Measurements from ENCODE around the gene CCIN. TPM values are rescaled to one million over a fixed set of nuclear protein-coding genes. Genes with fewer than 3 reads are reported as not detected.

CCIN gene
- polyA plus RNA-seq (2011; rRNA removed) (0.05 TPM in 1 of 2 replicates, not detected in the other), polyA plus RNA-seq (2017; fragmentation: RNase III; extraction: RNeasy Plus Mini Kit Qiagen cat#74134 plus additional on column Dnase treatment) (0.05 TPM in 2 of 3 replicates, not detected in the other), polyA minus RNA-seq (2011; rRNA and poly(A)+ RNA removed) (0.17 and 0.29 TPM in 2 replicates)
- polyA plus RNA-seq (2012; cell fraction: cytosol; rRNA removed) = 0.06 and 0.09 TPM in 2 replicates
- 0.13 and 0.17 TPM in 2 replicates for polyA plus RNA-seq (2012; cell fraction: nucleus; rRNA removed)

DNA sequence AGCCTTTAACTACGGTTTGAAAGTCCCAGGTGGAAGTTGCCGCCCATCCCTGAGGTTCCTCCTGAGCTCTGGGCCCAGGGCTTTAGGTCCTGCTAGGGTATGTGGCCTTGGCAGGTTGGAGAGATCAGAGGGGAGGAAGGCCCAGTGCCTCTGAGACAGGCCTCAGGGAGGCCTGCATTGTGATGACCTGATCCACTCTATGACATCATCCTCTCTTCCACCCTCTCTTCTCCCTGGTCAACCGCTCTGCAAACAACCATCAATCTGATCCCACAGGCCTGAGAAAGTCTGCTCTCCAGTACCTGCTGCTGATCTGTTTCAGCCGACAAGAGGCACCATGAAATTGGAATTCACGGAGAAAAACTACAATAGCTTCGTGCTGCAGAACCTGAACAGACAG lies at the start of gene CCIN:
Gene CCIN, plus strand, starts transcription at position 223 of the 400 bp plus-strand sequence. Its CDS starts 115 bp downstream, at position 338.
- ChIA-PET CTCF (interaction anchor here (0.6 to 16.6 kb wide), 12 partner anchors 8 to 222 kb away, joined by 3 to 321 read pairs (median 6); partner anchors contain the start of genes CLTA and GLIPR2), POLR2A (interaction anchor here (2.2 kb wide), 1 partner anchor 21 kb away, joined by 9 read pairs; the partner anchor contains the start of gene CLTA)
- peaks cover 13% of the 10 kb centered on the region; the same call in 2 of the 3 replicates for H3K4me1 ChIP-seq
- TF ChIP-seq RCOR1 (IDR thresholded peaks at IDR 0.05; ENCODE audit: low read depth, low read length) = no peak
- no peak for TF ChIP-seq CEBPB (IDR thresholded peaks at IDR 0.05)
- no peak for TF ChIP-seq FOSB (CRISPR knock-in tag; IDR thresholded peaks at IDR 0.05)
- TF ChIP-seq, protein P1, sequence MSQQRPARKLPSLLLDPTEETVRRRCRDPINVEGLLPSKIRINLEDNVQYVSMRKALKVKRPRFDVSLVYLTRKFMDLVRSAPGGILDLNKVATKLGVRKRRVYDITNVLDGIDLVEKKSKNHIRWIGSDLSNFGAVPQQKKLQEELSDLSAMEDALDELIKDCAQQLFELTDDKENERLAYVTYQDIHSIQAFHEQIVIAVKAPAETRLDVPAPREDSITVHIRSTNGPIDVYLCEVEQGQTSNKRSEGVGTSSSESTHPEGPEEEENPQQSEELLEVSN (IDR thresholded peaks at IDR 0.05; ENCODE audit: borderline replicate concordance, low read depth) = no peak
- TF ChIP-seq, protein P2, sequence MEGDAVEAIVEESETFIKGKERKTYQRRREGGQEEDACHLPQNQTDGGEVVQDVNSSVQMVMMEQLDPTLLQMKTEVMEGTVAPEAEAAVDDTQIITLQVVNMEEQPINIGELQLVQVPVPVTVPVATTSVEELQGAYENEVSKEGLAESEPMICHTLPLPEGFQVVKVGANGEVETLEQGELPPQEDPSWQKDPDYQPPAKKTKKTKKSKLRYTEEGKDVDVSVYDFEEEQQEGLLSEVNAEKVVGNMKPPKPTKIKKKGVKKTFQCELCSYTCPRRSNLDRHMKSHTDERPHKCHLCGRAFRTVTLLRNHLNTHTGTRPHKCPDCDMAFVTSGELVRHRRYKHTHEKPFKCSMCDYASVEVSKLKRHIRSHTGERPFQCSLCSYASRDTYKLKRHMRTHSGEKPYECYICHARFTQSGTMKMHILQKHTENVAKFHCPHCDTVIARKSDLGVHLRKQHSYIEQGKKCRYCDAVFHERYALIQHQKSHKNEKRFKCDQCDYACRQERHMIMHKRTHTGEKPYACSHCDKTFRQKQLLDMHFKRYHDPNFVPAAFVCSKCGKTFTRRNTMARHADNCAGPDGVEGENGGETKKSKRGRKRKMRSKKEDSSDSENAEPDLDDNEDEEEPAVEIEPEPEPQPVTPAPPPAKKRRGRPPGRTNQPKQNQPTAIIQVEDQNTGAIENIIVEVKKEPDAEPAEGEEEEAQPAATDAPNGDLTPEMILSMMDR (IDR thresholded peaks at IDR 0.05) = no peak
- TF ChIP-seq ESRRA (IDR thresholded peaks at IDR 0.05; ENCODE audit: borderline replicate concordance, low read length) = no peak
- no peak for TF ChIP-seq TP53 (CRISPR knock-in tag; IDR thresholded peaks at IDR 0.05)
- TF ChIP-seq, protein P3, sequence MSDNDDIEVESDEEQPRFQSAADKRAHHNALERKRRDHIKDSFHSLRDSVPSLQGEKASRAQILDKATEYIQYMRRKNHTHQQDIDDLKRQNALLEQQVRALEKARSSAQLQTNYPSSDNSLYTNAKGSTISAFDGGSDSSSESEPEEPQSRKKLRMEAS (IDR thresholded peaks at IDR 0.05) = no peak
- no peak for TF ChIP-seq FOXS1 (CRISPR knock-in tag; IDR thresholded peaks at IDR 0.05)
- TF ChIP-seq EP300 (IDR thresholded peaks at IDR 0.05) = no peak
- TF ChIP-seq SREBF2 (IDR thresholded peaks at IDR 0.05) = no peak
- TF ChIP-seq, protein P4, sequence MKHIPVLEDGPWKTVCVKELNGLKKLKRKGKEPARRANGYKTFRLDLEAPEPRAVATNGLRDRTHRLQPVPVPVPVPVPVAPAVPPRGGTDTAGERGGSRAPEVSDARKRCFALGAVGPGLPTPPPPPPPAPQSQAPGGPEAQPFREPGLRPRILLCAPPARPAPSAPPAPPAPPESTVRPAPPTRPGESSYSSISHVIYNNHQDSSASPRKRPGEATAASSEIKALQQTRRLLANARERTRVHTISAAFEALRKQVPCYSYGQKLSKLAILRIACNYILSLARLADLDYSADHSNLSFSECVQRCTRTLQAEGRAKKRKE (CRISPR knock-in tag; IDR thresholded peaks at IDR 0.05; ENCODE audit: low read depth) = no peak
- no peak for TF ChIP-seq RAD21 (conservative IDR thresholded peaks at IDR 0.05 in 1 of 2, IDR thresholded peaks at IDR 0.05 in 1 of 2)
- TF ChIP-seq HOXB5 (CRISPR knock-in tag; IDR thresholded peaks at IDR 0.05) = no peak
- TF ChIP-seq BHLHE40 (IDR thresholded peaks at IDR 0.05; ENCODE audit: low read depth, low read length) = no peak
- TF ChIP-seq TFCP2L1 (CRISPR knock-in tag; IDR thresholded peaks at IDR 0.05) = no peak
- no peak for TF ChIP-seq RARB (CRISPR knock-in tag; IDR thresholded peaks at IDR 0.05)
- TF ChIP-seq POLR2AphosphoS2 (conservative IDR thresholded peaks at IDR 0.05; ENCODE audit: low read length) = no peak
- H3K9me3 ChIP-seq = no peaks in the 10 kb centered on the region
- DNase-seq (ENCODE audit: low read depth in 1 of 2, low spot score in 1 of 2) (no peak), FAIRE-seq (no peak), ATAC-seq (no peak)
- WGBS (ENCODE audit: missing lambda C conversion rate) = 84% methylated on average over 6 of the region's 6 CpGs
- no peak within 1 kb of the TSS for H3K4me2 ChIP-seq
- H3K4me3 ChIP-seq = no peak within 1 kb of the TSS
- no peak within 1 kb of the TSS for H3K27ac ChIP-seq

DNA sequence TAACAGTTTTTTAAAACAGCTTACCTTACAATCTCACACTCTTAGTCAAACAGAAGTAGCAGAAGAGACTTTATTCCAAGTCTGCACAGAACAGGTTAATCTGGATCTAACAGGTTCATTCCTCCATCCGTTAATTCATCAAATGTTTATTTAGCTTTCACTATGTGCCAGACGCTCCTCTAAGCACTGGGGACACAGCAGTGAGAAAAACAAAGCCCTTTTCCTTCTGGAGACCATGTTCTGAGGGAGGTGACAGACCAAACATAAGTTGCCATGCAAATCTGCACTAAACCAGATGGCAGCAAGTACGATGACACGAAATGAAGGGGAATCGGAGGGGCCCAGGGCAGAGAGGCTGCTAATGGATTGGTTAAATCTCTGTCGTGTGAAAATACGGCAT lies 49.7 kb upstream of the CCIN start:
- DNase-seq (ENCODE audit: low read depth in 1 of 2, low spot score in 1 of 2) (no peak), ATAC-seq (no peak), FAIRE-seq (no peak)
- Histone ChIP-seq H3K4me3 (no peak overlapping the region), H3K4me2 (no peak overlapping the region), H3K27ac (no peak overlapping the region), H3K9me3 (no peaks in the 10 kb centered on the region), H3K4me1 (no peaks in the 10 kb centered on the region)
- CTCF ChIA-PET = interaction anchor here (0.7 to 22.4 kb wide), 5 partner anchors 9 to 111 kb away, joined by 3 to 321 read pairs (median 5); partner anchors contain the start of gene CCIN
- POLR2A ChIA-PET = no interaction called here
- TF ChIP-seq JUN (IDR thresholded peaks at IDR 0.05) (no peak), JUNB (IDR thresholded peaks at IDR 0.05) (no peak), CBX2 (IDR thresholded peaks at IDR 0.05; ENCODE audit: borderline replicate concordance, low read depth) (no peak), ESRRA (IDR thresholded peaks at IDR 0.05; ENCODE audit: borderline replicate concordance, low read length) (no peak), POLR2A (IDR thresholded peaks at IDR 0.05; ENCODE audit: low read length) (no peak), FOXS1 (CRISPR knock-in tag; IDR thresholded peaks at IDR 0.05) (no peak), EHF (CRISPR knock-in tag; IDR thresholded peaks at IDR 0.05) (no peak), KDM5A (IDR thresholded peaks at IDR 0.05) (no peak), EP300 (IDR thresholded peaks at IDR 0.05) (no peak), BHLHE40 (IDR thresholded peaks at IDR 0.05; ENCODE audit: low read depth, low read length) (no peak), CEBPB (IDR thresholded peaks at IDR 0.05) (no peak), RNF2 (IDR thresholded peaks at IDR 0.05; ENCODE audit: borderline replicate concordance, low read depth) (no peak), ZSCAN20 (CRISPR knock-in tag; IDR thresholded peaks at IDR 0.05) (no peak)
- TF ChIP-seq, protein P5, sequence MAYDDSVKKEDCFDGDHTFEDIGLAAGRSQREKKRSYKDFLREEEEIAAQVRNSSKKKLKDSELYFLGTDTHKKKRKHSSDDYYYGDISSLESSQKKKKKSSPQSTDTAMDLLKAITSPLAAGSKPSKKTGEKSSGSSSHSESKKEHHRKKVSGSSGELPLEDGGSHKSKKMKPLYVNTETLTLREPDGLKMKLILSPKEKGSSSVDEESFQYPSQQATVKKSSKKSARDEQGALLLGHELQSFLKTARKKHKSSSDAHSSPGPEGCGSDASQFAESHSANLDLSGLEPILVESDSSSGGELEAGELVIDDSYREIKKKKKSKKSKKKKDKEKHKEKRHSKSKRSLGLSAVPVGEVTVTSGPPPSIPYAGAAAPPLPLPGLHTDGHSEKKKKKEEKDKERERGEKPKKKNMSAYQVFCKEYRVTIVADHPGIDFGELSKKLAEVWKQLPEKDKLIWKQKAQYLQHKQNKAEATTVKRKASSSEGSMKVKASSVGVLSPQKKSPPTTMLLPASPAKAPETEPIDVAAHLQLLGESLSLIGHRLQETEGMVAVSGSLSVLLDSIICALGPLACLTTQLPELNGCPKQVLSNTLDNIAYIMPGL (CRISPR knock-in tag; IDR thresholded peaks at IDR 0.05; ENCODE audit: borderline replicate concordance) = no peak
- TF ChIP-seq, protein P6, sequence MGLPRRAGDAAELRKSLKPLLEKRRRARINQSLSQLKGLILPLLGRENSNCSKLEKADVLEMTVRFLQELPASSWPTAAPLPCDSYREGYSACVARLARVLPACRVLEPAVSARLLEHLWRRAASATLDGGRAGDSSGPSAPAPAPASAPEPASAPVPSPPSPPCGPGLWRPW (IDR thresholded peaks at IDR 0.05) = no peak
- TF ChIP-seq, protein P7, sequence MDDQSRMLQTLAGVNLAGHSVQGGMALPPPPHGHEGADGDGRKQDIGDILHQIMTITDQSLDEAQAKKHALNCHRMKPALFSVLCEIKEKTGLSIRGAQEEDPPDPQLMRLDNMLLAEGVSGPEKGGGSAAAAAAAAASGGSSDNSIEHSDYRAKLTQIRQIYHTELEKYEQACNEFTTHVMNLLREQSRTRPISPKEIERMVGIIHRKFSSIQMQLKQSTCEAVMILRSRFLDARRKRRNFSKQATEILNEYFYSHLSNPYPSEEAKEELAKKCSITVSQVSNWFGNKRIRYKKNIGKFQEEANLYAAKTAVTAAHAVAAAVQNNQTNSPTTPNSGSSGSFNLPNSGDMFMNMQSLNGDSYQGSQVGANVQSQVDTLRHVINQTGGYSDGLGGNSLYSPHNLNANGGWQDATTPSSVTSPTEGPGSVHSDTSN (IDR thresholded peaks at IDR 0.05) = no peak
- 87% methylated on average over 7 of the region's 7 CpGs for WGBS (ENCODE audit: missing lambda C conversion rate)
